Mammary epithelial cell (primary cell): ENCODE results near the gene DNASE2B.

Experiments used
- EZH2 ChIP-seq: IDR thresholded peaks from 2 replicates; pipeline ENCODE4 v1.6.1; 2012; ENCODE audit warnings: low read length, inconsistent platforms, borderline replicate concordance
- TF ChIP-seq, protein P1 (sequence below), 2 donors: IDR thresholded peaks in 1 of 2; conservative IDR thresholded peaks in 1 of 2; 2 replicates each; pipeline ENCODE4 v1.5.1; 2011 to 2012; ENCODE audit warnings: inconsistent platforms in 2 of 2, low read length in 2 of 2, mild to moderate bottlenecking in 2 of 2, control low read depth in 1 of 2, low read depth in 1 of 2; ENCODE audit not compliant: insufficient read depth in 1 of 2; ENCODE audit errors: extremely low read depth in 1 of 2

DNA sequence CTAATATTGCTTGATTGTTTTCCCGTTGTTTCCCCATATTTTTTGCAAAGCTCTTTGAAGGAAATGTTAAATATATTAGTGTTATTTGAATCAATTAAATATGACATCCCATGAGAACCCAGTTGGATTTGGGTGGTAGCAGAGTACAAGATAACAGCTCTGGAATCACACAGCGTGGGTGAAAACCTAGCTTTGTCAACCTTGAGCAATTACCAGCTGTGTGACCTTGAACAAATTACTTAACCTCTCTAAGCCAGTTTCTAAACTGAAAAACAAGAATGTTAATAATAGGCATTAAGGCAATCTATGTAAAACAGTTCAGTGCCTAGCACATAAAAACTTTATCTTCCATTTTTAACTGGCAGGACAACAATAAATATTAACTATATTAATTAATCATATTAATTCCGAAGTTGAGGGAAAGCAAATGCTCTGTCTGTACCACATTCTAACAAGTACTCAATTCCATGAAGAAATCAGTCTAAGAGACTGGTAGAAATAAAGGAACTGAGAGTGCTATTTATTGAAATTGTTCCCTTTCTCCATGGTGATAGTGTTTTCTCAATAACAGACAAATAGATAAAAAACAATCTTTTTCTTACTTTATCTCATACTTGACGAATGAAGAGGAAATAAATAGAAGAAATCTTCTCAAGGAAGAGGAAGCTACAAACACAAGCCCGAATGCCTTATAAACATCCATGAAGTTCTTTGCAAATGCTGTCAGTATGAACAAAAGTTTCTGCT is 27.0 kb downstream of the DNASE2B start:
- TF ChIP-seq, protein P1, sequence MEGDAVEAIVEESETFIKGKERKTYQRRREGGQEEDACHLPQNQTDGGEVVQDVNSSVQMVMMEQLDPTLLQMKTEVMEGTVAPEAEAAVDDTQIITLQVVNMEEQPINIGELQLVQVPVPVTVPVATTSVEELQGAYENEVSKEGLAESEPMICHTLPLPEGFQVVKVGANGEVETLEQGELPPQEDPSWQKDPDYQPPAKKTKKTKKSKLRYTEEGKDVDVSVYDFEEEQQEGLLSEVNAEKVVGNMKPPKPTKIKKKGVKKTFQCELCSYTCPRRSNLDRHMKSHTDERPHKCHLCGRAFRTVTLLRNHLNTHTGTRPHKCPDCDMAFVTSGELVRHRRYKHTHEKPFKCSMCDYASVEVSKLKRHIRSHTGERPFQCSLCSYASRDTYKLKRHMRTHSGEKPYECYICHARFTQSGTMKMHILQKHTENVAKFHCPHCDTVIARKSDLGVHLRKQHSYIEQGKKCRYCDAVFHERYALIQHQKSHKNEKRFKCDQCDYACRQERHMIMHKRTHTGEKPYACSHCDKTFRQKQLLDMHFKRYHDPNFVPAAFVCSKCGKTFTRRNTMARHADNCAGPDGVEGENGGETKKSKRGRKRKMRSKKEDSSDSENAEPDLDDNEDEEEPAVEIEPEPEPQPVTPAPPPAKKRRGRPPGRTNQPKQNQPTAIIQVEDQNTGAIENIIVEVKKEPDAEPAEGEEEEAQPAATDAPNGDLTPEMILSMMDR (conservative IDR thresholded peaks at IDR 0.05 in 1 of 2, IDR thresholded peaks at IDR 0.05 in 1 of 2; ENCODE audit: extremely low read depth in 1 of 2, insufficient read depth in 1 of 2, low read depth in 1 of 2, low read length in 2 of 2) = no peak
- no peak for TF ChIP-seq EZH2
